ENCODE data around the gene SFXN5. TPM values are rescaled to one million over a fixed set of nuclear protein-coding genes. Genes with fewer than 3 reads are reported as not detected.

Gene SFXN5
- polyA plus RNA-seq, 3 donors: 5.9 to 28.6 (median 9.5) TPM

- peaks cover 22 to 84% of the 10 kb centered on the region in 2 donors for H3K36me3 ChIP-seq (replicated peaks in 1 of 2; ENCODE audit: control insufficient read depth in 1 of 2, insufficient read depth in 2 of 2, low read length in 2 of 2)
- no peak overlapping the region for H2AFZ ChIP-seq (ENCODE audit: insufficient read depth, low read depth, low read length, poor library complexity, severe bottlenecking)
- TF ChIP-seq CTCF (IDR thresholded peaks at IDR 0.05): no peak
- H3K79me2 ChIP-seq (ENCODE audit: insufficient read depth, low read length): no peaks in the 10 kb centered on the region
- H3K9ac ChIP-seq (ENCODE audit: insufficient read depth, low read length, poor library complexity, severe bottlenecking): no peak overlapping the region
- H3K4me3 ChIP-seq (replicated peaks in 1 of 3; ENCODE audit: low read depth in 2 of 3, low read length in 3 of 3): no peak overlapping the region
- H3K9me3 ChIP-seq (replicated peaks in 1 of 2; ENCODE audit: control insufficient read depth in 1 of 2, insufficient read depth in 1 of 2, low read length in 2 of 2): no peaks in the 10 kb centered on the region
- intact Hi-C loops (cut with micrococcal nuclease): no loop called here
- peaks cover 15% of the 10 kb centered on the region for H4K20me1 ChIP-seq (ENCODE audit: insufficient read depth, low read length)
- peaks cover 11% of the 10 kb centered on the region for H3K4me1 Mint-ChIP-seq
- H3K4me3 Mint-ChIP-seq: no peak overlapping the region
- peaks cover 6 to 7% of the 10 kb centered on the region in 2 donors for H3K4me1 ChIP-seq (ENCODE audit: control insufficient read depth in 1 of 2, insufficient read depth in 2 of 2, low read length in 2 of 2)
- peaks cover 0 to 1% (median 0%) of the 10 kb centered on the region in 7 donors for H3K9me3 Mint-ChIP-seq
- H3K27ac Mint-ChIP-seq: no peak overlapping the region
- H3K36me3 Mint-ChIP-seq: peaks cover 63 to 93% of the 10 kb centered on the region in 2 donors
- WGBS (ENCODE audit: insufficient coverage): 100% methylated on average over 2 of the region's 7 CpGs
- H3K27me3 ChIP-seq (ENCODE audit: control insufficient read depth in 2 of 2, insufficient read depth in 2 of 2, low read length in 2 of 2): no peaks in the 10 kb centered on the region
- no peak overlapping the region for H3K4me2 ChIP-seq (replicated peaks; ENCODE audit: extremely low read depth, low read length, poor library complexity, severe bottlenecking)
- no peak overlapping the region for H3K27ac ChIP-seq (ENCODE audit: low read depth in 1 of 2, low read length in 2 of 2)
- peaks cover 0 to 3% (median 0%) of the 10 kb centered on the region in 3 donors for H3K27me3 Mint-ChIP-seq (ENCODE audit: low read depth in 3 of 3)
- no peak for DNase-seq
Observed at GRCh38 chr2:72971036-72971435, 100.5 kb downstream of the SFXN5 start.

- Histone ChIP-seq H3K9me3 (replicated peaks in 1 of 2; ENCODE audit: control insufficient read depth in 1 of 2, insufficient read depth in 1 of 2, low read length in 2 of 2) (no peaks in the 10 kb centered on the region), H2AFZ (ENCODE audit: insufficient read depth, low read depth, low read length, poor library complexity, severe bottlenecking) (no peak overlapping the region), H4K20me1 (ENCODE audit: insufficient read depth, low read length) (peaks cover 15% of the 10 kb centered on the region), H3K4me1 (ENCODE audit: control insufficient read depth in 1 of 2, insufficient read depth in 2 of 2, low read length in 2 of 2) (peaks cover 6 to 7% of the 10 kb centered on the region in 2 donors), H3K79me2 (ENCODE audit: insufficient read depth, low read length) (no peaks in the 10 kb centered on the region), H3K36me3 (replicated peaks in 1 of 2; ENCODE audit: control insufficient read depth in 1 of 2, insufficient read depth in 2 of 2, low read length in 2 of 2) (peaks cover 33 to 82% of the 10 kb centered on the region in 2 donors), H3K9ac (ENCODE audit: insufficient read depth, low read length, poor library complexity, severe bottlenecking) (no peak overlapping the region), H3K27me3 (ENCODE audit: control insufficient read depth in 2 of 2, insufficient read depth in 2 of 2, low read length in 2 of 2) (no peaks in the 10 kb centered on the region), H3K4me3 (replicated peaks in 1 of 3; ENCODE audit: low read depth in 2 of 3, low read length in 3 of 3) (no peak overlapping the region), H3K27ac (ENCODE audit: low read depth in 1 of 2, low read length in 2 of 2) (no peak overlapping the region), H3K4me2 (replicated peaks; ENCODE audit: extremely low read depth, low read length, poor library complexity, severe bottlenecking) (no peak overlapping the region)
- H3K27me3 Mint-ChIP-seq (ENCODE audit: low read depth in 3 of 3): peaks cover 0 to 3% (median 0%) of the 10 kb centered on the region in 3 donors
- DNase-seq: no peak
- intact Hi-C loops (cut with micrococcal nuclease): no loop called here
- no peak overlapping the region for H3K4me3 Mint-ChIP-seq
- H3K27ac Mint-ChIP-seq: no peak overlapping the region
- peaks cover 0 to 1% (median 0%) of the 10 kb centered on the region in 7 donors for H3K9me3 Mint-ChIP-seq
- WGBS (ENCODE audit: insufficient coverage): 100% methylated on average over 4 of the region's 4 CpGs
- TF ChIP-seq CTCF (IDR thresholded peaks at IDR 0.05): no peak
- peaks cover 11% of the 10 kb centered on the region for H3K4me1 Mint-ChIP-seq
- peaks cover 63 to 93% of the 10 kb centered on the region in 2 donors for H3K36me3 Mint-ChIP-seq
Observed at GRCh38 chr2:72969706-72970105, 101.8 kb downstream of the SFXN5 start.
